OCI-LY1 (cell line): ENCODE results near the gene ME3.

Experiments
- CTCF ChIP-seq: fragments of 200-600 bp; sonication (generic), shearing (Covaris generic); IDR thresholded peaks from 2 replicates; pipeline ENCODE4 v1.5.1; 2017; ENCODE audit warnings: mild to moderate bottlenecking, antibody characterized with exemption, low read length, moderate library complexity, mixed read lengths
- EZH2 ChIP-seq: fragments of 200-600 bp; sonication (generic), shearing (Covaris generic); IDR thresholded peaks from 2 replicates; pipeline ENCODE4 v1.8.0; 2017; ENCODE audit warnings: borderline replicate concordance, mixed run types, mild to moderate bottlenecking, antibody characterized with exemption, low read length, moderate library complexity, mixed read lengths

GRCh38 chr11:86492370-86493010 is 179.9 kb downstream of the ME3 start:
- no peak for TF ChIP-seq EZH2
- TF ChIP-seq CTCF, result no peak
